T47D (cell line): ENCODE data around the gene FOXI1.
A peak's percentile ranks its signal among the peaks of the same experiment; 100 is the strongest.

Experiments
- DNase-seq, 2 experiments: peaks; one replicate each; pipeline versions ENCODE4 v3.0.0 to v3.0.0-alpha.2; 2011 to 2012; ENCODE audit warnings: low read depth in 1 of 2, low spot score in 1 of 2
- JUND ChIP-seq: IDR thresholded peaks from 2 replicates; pipeline ENCODE4 v1.6.1; 2012; ENCODE audit warnings: low read depth
- in situ Hi-C: cut with HindIII; loops from 2 replicates; pipeline ENCODE4 v1.10.0; 2016; ENCODE audit warnings: low sequenced_read_pairs, low pct_unique_long_range_greater_than_20kb

The FOXI1 gene

GRCh38 chr5:170105642-170106611 is at the start of gene FOXI1:
Gene FOXI1 (plus strand): TSS chr5:170105897. CDS start chr5:170105958, 61 bp downstream.
- no peak for TF ChIP-seq JUND
- no peak for DNase-seq
- in situ Hi-C loops, result no loop called here

GRCh38 chr5:170056561-170057267 is 49.0 kb upstream of the FOXI1 start:
- in situ Hi-C loops, result no loop called here
- peak in 1 of 2 experiments; percentile 24 for DNase-seq
- no peak for TF ChIP-seq JUND

- DNase-seq, result no peak
- TF ChIP-seq JUND, result no peak
- in situ Hi-C loops, result no loop called here
Observed at GRCh38 chr5:170057311-170057710, 48.4 kb upstream of the FOXI1 start.

- DNase-seq, result no peak
- in situ Hi-C loops, result no loop called here
- TF ChIP-seq JUND, result no peak
Observed at GRCh38 chr5:170059221-170059620, 46.5 kb upstream of the FOXI1 start.

GRCh38 chr5:170067152-170067551 is 38.5 kb upstream of the FOXI1 start:
- TF ChIP-seq JUND, result no peak
- in situ Hi-C loops, result no loop called here
- no peak for DNase-seq

GRCh38 chr5:170067574-170068170 is 38.0 kb upstream of the FOXI1 start:
- in situ Hi-C loops, result no loop called here
- TF ChIP-seq JUND, result no peak
- DNase-seq, result no peak

- in situ Hi-C loops, result no loop called here
- no peak for DNase-seq
- TF ChIP-seq JUND, result no peak
Observed at GRCh38 chr5:170069512-170069911, 36.2 kb upstream of the FOXI1 start.

GRCh38 chr5:170070556-170071412 is 34.9 kb upstream of the FOXI1 start:
- TF ChIP-seq JUND, result no peak
- in situ Hi-C loops, result no loop called here
- peak in 1 of 2 experiments; percentile 14 for DNase-seq

GRCh38 chr5:170071748-170072147 is 33.9 kb upstream of the FOXI1 start:
- in situ Hi-C loops, result no loop called here
- no peak for TF ChIP-seq JUND
- no peak for DNase-seq

- no peak for DNase-seq
- in situ Hi-C loops, result no loop called here
- no peak for TF ChIP-seq JUND
Observed at GRCh38 chr5:170075696-170076095, 30.0 kb upstream of the FOXI1 start.

GRCh38 chr5:170076211-170076610 is 29.5 kb upstream of the FOXI1 start:
- in situ Hi-C loops, result no loop called here

GRCh38 chr5:170076739-170077138 is 29.0 kb upstream of the FOXI1 start:
- TF ChIP-seq JUND, result no peak
- DNase-seq, result no peak
- in situ Hi-C loops, result no loop called here

More at GRCh38 chr5:170076211-170076610, 29.5 kb upstream of the FOXI1 start:
- DNase-seq, result no peak
- no peak for TF ChIP-seq JUND
